ENCODE measurements around the gene METTL25B.

Gene METTL25B

DNA sequence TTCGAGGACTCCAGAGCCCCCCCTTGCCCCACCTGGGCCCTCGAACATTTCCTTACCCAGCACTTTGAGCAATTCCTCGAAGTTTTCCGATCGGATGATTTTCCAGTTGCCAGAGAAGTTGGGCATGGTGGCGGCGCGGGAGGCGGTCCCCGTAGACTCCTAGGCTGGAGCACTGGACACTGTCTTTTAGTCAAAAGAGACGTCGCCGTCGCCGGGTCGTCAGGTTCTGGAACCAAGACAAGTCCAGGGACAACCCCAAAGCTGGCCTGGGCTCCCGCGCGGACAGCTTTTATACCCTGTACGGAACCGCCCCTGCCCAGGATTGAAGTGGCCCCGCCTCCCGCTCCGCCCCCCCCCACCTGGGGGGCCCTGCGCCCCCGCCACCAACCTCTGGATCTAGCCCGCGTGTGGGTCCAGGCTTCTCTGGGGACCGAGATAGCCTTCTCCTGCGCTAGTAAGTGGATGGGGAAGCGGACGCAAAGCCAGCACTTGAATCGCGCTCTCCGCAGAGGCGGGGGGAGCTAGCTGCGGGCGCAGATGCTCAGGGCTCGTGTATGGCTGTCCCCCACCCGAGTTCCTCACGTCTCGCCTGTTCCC, 22.9 kb upstream of the METTL25B start, which contains the start of gene CRABP2:
CRABP2 (minus strand) TSS at position 263 of the 597 bp plus-strand sequence; CDS start at position 126, 137 bp downstream.
- Histone ChIP-seq H3K4me3 (peak within 1 kb of the TSS; percentile 51 to 71 (median 60)), H3K27me3 (peaks cover 33 to 49% (median 40%) of the 10 kb centered on the region in 11 experiments), H3K27ac (peak within 1 kb of the TSS in 7 of 11 experiments; percentile 2 to 66 (median 49); a peak in 10 of 22 replicates), H4K20me1 (peaks cover 0 to 55% (median 8%) of the 10 kb centered on the region in 11 experiments; a peak in 9 of 22 replicates), H3K9ac (peak within 1 kb of the TSS; percentile 7 to 81 (median 66); a peak in 21 of 22 replicates), H3K9me3 (replicated peaks in 1 of 11) (no peaks in the 10 kb centered on the region), H3K4me1 (peaks cover 26 to 39% (median 33%) of the 10 kb centered on the region in 10 experiments), H3K4me2 (peak within 1 kb of the TSS; percentile 89 to 100 (median 99)), H3K36me3 (no peaks in the 10 kb centered on the region)
- no peak for TF ChIP-seq Cebpa-rat (IDR thresholded peaks at IDR 0.05)

DNA sequence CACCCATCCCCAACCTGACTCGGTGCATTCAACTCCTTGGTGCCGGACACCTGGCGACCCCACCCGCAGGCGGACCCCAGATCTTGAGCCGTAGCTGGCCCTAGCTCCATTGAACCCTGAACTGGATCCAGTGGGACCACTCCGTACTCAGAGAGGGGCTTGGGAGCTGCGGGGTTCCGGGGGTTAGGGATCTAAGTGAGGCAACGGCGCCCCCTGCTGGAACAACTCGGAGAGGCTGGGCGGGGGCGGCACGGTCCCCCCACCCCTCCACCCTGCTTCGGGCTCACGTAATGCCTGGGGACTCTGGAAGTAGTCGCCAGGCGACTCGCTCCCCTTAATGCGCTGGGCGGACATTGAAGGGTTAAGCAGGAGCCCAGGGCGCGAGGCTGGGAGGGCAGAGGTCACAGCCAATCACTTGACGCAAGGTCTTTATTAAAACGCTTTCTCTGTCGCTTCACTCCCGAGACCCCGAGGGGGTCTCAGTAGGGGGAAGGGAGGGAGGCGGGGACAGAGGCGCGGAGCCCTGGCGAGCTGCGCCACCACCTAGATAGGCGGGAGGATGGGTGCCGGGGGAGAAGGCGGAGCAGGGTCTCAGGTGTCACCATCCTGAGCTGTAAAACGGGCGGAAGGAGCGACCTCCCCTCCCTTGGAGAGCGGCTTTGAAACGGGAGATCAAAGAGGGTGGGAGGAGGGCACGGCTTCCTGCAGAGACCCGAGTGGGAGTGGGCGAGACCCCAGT, 22.2 kb upstream of the METTL25B start:
- no peaks in the 10 kb centered on the region for H3K9me3 ChIP-seq (replicated peaks in 1 of 11)
- H3K9ac ChIP-seq = peak overlapping the region; percentile 7 to 81 (median 66); a peak in 21 of 22 replicates
- peak overlapping the region; percentile 89 to 100 (median 99) for H3K4me2 ChIP-seq
- H3K36me3 ChIP-seq = no peaks in the 10 kb centered on the region
- peaks cover 26 to 39% (median 33%) of the 10 kb centered on the region in 10 experiments for H3K4me1 ChIP-seq
- H3K27me3 ChIP-seq = peaks cover 33 to 48% (median 40%) of the 10 kb centered on the region in 11 experiments
- peak overlapping the region in 7 of 11 experiments; percentile 2 to 66 (median 49); a peak in 10 of 22 replicates for H3K27ac ChIP-seq
- peaks cover 0 to 55% (median 8%) of the 10 kb centered on the region in 11 experiments; a peak in 9 of 22 replicates for H4K20me1 ChIP-seq
- H3K4me3 ChIP-seq = peak overlapping the region; percentile 51 to 71 (median 60)
- TF ChIP-seq Cebpa-rat (IDR thresholded peaks at IDR 0.05) = no peak

DNA sequence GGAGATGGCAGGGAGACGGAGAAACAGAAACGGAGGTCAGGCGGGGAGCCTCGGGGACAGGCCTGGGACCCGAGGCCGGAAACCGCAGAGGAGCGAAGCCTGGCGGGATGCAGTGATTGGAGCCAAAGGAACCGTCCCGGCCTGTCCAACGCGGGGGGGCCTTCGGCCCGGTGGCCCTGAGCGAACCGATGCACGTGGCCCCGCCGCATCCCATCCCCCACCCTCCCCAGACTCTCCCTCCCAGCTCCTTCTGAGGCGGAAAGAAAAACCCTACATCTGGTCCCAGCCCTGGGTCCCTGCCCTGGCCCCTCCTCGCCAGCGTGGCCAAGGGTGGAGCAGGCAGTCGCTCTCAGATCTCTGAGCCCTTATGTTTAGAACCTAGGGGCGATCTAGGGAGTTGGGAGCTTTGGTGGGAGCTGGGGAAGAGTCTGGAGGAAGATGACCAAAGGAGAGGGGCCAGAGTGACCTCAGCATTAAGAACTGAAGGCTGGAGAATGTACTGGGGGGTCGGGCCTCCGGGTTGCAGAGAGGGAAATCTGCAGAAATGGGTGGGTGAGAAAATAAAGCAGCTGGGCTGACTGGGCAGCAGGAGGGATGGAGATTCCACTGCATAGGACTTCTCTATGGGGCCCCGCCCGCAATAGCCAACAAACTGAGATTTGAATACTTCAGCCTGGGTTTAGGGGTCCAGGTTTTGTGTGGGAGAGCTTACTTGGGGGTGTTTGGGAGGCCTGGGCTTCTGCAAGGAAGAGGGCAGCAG, 21.4 kb upstream of the METTL25B start:
- Histone ChIP-seq H3K36me3 (no peaks in the 10 kb centered on the region), H4K20me1 (peaks cover 0 to 60% (median 8%) of the 10 kb centered on the region in 11 experiments; a peak in 10 of 22 replicates), H3K4me1 (peaks cover 26 to 39% (median 33%) of the 10 kb centered on the region in 10 experiments), H3K27me3 (peaks cover 33 to 48% (median 40%) of the 10 kb centered on the region in 11 experiments), H3K9me3 (replicated peaks in 1 of 11) (no peaks in the 10 kb centered on the region), H3K9ac (peak overlapping the region; percentile 7 to 81 (median 66); a peak in 19 of 22 replicates), H3K4me2 (peak overlapping the region; percentile 89 to 100 (median 99)), H3K27ac (peak overlapping the region in 6 of 11 experiments; percentile 21 to 66 (median 51); a peak in 10 of 22 replicates), H3K4me3 (peak overlapping the region; percentile 51 to 71 (median 60))
- no peak for TF ChIP-seq Cebpa-rat (IDR thresholded peaks at IDR 0.05)

DNA sequence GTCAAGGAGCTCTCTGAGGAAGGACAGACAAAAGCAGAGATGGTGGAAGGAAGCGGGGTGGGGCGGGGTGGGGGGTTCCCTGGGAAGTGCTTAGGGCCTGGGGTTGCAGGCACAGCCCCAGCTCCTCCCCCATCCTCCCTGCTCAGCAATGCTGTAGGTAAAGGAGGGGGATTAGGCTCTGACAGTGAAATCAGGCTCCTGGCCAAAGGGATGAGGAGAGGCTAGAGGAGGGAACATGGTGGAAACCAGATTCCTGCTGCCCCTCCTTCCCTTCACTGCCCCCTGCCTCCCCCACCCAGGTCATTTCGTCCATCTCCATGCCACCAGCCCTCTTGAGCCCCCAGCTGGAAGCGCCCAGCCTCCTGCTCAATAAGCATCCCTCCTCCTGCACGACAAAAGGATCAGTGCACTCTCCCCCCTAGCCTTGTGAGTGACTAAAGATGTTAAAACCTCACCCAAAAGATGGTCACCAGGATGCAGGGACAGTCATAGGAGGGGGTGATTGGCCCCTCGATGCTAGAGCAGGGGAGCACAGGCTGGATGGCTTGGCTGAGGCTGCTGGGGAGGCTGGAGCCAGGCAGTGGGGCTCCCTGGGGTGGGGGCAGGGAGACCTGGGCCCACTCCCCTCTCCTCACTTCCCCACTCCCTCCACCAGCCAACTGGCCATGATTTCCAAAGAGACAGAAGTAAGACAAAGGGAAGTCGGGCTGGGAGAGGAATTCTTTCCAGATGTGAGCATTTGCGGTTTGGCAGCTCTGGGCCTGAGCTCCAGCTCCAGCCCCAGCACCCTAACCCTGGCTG, 20.7 kb upstream of the METTL25B start:
- peaks cover 26 to 39% (median 33%) of the 10 kb centered on the region in 10 experiments for H3K4me1 ChIP-seq
- no peak overlapping the region for H3K9ac ChIP-seq
- no peaks in the 10 kb centered on the region for H3K9me3 ChIP-seq (replicated peaks in 1 of 11)
- peak overlapping the region in 8 of 11 experiments; percentile 89 to 100 (median 98); a peak in 13 of 22 replicates for H3K4me2 ChIP-seq
- TF ChIP-seq Cebpa-rat (IDR thresholded peaks at IDR 0.05) = no peak
- H4K20me1 ChIP-seq = peaks cover 0 to 66% (median 9%) of the 10 kb centered on the region in 11 experiments; a peak in 10 of 22 replicates
- no peak overlapping the region for H3K27ac ChIP-seq
- H3K36me3 ChIP-seq = no peaks in the 10 kb centered on the region
- H3K27me3 ChIP-seq = peaks cover 33 to 45% (median 39%) of the 10 kb centered on the region in 11 experiments
- no peak overlapping the region for H3K4me3 ChIP-seq

DNA sequence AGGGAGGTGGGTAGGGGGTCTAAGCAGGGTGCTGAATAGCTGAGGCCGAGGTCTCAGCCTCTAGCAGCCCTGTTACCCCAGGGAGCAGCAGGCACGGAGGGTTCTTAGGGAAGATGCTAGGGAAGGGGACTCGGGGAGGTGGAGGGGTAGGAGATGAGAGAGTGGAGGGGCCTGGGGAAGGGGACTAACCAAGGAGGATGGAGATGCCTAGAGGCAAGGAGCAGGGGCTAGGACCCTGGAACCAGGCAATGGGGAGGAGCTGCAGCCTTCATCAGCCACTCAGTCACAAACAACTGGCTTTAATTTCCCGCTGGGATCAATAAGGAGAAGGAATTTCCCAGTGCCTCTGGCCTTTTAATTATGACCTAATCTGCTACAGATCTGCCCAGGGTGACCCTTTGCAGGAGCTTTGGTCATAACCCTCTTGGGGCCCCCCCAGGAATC, 20.0 kb upstream of the METTL25B start:
- Histone ChIP-seq H3K4me3 (no peak overlapping the region), H3K36me3 (no peaks in the 10 kb centered on the region), H3K4me1 (peaks cover 26 to 39% (median 33%) of the 10 kb centered on the region in 10 experiments)

DNA sequence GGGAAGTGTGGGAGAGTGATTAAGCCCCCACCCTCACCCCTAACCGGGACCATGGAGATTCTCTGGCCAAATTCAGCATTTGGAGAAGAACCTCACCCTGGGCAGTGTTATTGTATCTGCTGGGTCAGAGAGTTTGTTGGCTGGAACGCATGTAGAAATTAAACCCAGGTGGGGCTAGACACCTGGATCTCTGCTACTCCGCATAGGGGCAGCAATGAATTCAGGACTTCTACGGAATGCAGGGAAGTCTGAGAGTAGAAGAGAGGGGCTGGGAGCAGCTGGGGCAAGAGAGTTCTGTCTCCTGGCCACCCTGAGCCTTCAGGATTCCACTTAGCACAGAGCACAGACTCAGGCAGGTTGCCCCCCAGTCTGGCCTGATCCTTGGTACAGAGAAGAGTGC, 19.2 kb upstream of the METTL25B start:
- peaks cover 21 to 31% (median 25%) of the 10 kb centered on the region in 11 experiments for H3K27me3 ChIP-seq
- TF ChIP-seq Cebpa-rat (IDR thresholded peaks at IDR 0.05) = no peak
- H3K9me3 ChIP-seq (replicated peaks in 1 of 11) = no peaks in the 10 kb centered on the region
- no peak overlapping the region for H3K9ac ChIP-seq
- no peak overlapping the region for H3K4me3 ChIP-seq
- peaks cover 26 to 39% (median 33%) of the 10 kb centered on the region in 10 experiments for H3K4me1 ChIP-seq
- no peaks in the 10 kb centered on the region for H3K36me3 ChIP-seq
- no peak overlapping the region for H3K4me2 ChIP-seq
- peaks cover 0 to 62% (median 9%) of the 10 kb centered on the region in 11 experiments; a peak in 9 of 22 replicates for H4K20me1 ChIP-seq
- H3K27ac ChIP-seq = no peak overlapping the region

More for the DNA sequence above, 20.0 kb upstream of the METTL25B start:
- Histone ChIP-seq H3K9ac (no peak overlapping the region), H3K9me3 (replicated peaks in 1 of 11) (no peaks in the 10 kb centered on the region), H4K20me1 (peaks cover 0 to 69% (median 9%) of the 10 kb centered on the region in 11 experiments; a peak in 10 of 22 replicates), H3K27me3 (peaks cover 29 to 39% (median 33%) of the 10 kb centered on the region in 11 experiments), H3K27ac (no peak overlapping the region), H3K4me2 (peak overlapping the region in 3 of 11 experiments; percentile 30 to 99 (median 99); a peak in 3 of 22 replicates)
- TF ChIP-seq Cebpa-rat (IDR thresholded peaks at IDR 0.05) = no peak

DNA sequence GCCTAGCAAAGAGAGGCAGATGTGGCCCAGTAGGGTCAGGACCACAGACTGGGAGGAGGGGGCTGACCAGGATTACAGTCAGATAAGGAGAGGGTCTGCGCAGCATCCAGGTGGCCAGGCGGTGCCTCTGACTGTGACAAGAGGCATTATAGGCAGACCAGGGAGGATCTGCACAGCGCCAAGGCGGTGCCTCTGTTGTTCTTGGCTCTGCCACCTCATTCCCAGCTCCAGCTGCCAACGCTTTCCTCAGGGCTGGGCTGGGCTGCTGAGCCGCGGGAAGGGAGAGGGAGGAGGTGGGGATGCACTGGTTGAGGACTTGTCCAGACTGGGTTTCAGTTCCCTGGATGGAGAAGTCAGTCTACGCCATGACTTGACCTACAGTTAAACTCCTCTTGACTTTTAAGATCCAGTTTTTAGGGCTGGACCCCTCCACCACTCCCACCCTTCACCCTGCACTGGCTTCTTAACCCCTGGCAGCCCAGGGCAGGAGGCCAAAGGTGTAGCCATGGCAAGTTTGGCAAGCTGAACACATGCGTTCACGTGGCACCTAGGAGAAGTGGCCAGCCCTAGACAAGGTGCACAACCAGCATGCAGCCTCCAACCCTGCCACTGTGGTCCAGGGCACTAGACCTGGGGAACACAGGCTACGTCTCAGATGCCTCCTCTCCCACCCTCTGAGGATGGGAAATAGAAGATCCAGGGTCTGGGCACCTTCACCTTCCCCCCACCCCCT, 18.3 kb upstream of the METTL25B start:
- H3K4me1 ChIP-seq = peaks cover 21 to 32% (median 28%) of the 10 kb centered on the region in 10 experiments
- H3K27me3 ChIP-seq = peaks cover 12 to 22% (median 16%) of the 10 kb centered on the region in 11 experiments
- TF ChIP-seq Cebpa-rat (IDR thresholded peaks at IDR 0.05) = no peak
- H4K20me1 ChIP-seq = peaks cover 0 to 59% (median 5%) of the 10 kb centered on the region in 11 experiments; a peak in 9 of 22 replicates
- H3K9ac ChIP-seq = no peak overlapping the region
- no peak overlapping the region for H3K27ac ChIP-seq
- no peaks in the 10 kb centered on the region for H3K9me3 ChIP-seq (replicated peaks in 1 of 11)
- no peak overlapping the region for H3K4me3 ChIP-seq
- no peak overlapping the region for H3K4me2 ChIP-seq
- no peaks in the 10 kb centered on the region for H3K36me3 ChIP-seq

Data from BLaER1 treated with 17β-estradiol and CSF1 and Interleukin-3, amounts not matched to agents 10 nM and 100 nM (cell line).